Glutamatergic neuron (in vitro differentiated cells): ENCODE measurements around the gene STK39. TPM values are rescaled to one million over a fixed set of nuclear protein-coding genes. Genes with fewer than 3 reads are reported as not detected.
A peak's percentile ranks its signal among the peaks of the same experiment; 100 is the strongest.

Source experiments
- DNase-seq: peaks from one replicate; pipeline ENCODE4 v3.0.0; 2022
- H3K27ac Mint-ChIP-seq: one replicate; pipeline ENCODE4 v1.8.0; 2020; ENCODE audit warnings: mild to moderate bottlenecking, mixed read lengths, inconsistent platforms; ENCODE audit not compliant: unreplicated experiment
- H3K27me3 Mint-ChIP-seq: one replicate; pipeline ENCODE4 v1.8.0; 2020; ENCODE audit warnings: mild to moderate bottlenecking, moderate library complexity, mixed read lengths, inconsistent platforms; ENCODE audit not compliant: unreplicated experiment
- H3K36me3 Mint-ChIP-seq: one replicate; pipeline ENCODE4 v1.8.0; 2020; ENCODE audit warnings: mild to moderate bottlenecking, mixed read lengths, inconsistent platforms; ENCODE audit not compliant: unreplicated experiment
- H3K4me1 Mint-ChIP-seq: one replicate; pipeline ENCODE4 v1.8.0; 2020; ENCODE audit warnings: mild to moderate bottlenecking, low read depth, mixed read lengths, inconsistent platforms; ENCODE audit not compliant: unreplicated experiment
- H3K4me3 Mint-ChIP-seq: one replicate; pipeline ENCODE4 v1.8.0; 2020; ENCODE audit warnings: mild to moderate bottlenecking, mixed read lengths, inconsistent platforms; ENCODE audit not compliant: unreplicated experiment
- H3K9me3 Mint-ChIP-seq: one replicate; pipeline ENCODE4 v1.8.0; 2020; ENCODE audit warnings: mild to moderate bottlenecking, moderate library complexity, mixed read lengths, inconsistent platforms; ENCODE audit not compliant: unreplicated experiment
- CTCF ChIP-seq: fragments of 200-600 bp; sonication (generic); IDR thresholded peaks from one replicate; pipeline ENCODE4 v1.5.0; 2021; ENCODE audit not compliant: partially characterized antibody, unreplicated experiment
- total RNA-seq: library from RNA; stranded (reverse); fragmentation: NEBNext Ultra II Directional; extraction: Animal tissue kit (Norgen Biotek cat#: 25700); gene quantifications from one replicate; pipeline ENCODE4 v1.2.1, GENCODE V29; 2021; ENCODE audit not compliant: unreplicated experiment

STK39 gene
- total RNA-seq, 1 donor from 2014 or later: 35.9 TPM

GRCh38 chr2:168237741-168238140 is 9.7 kb downstream of the STK39 start:
- Mint-ChIP-seq H3K27me3 (no peaks in the 10 kb centered on the region), H3K4me3 (no peak overlapping the region), H3K9me3 (no peaks in the 10 kb centered on the region), H3K36me3 (no peaks in the 10 kb centered on the region), H3K4me1 (no peaks in the 10 kb centered on the region), H3K27ac (no peak overlapping the region)
- no peak for DNase-seq
- no peak for TF ChIP-seq CTCF

GRCh38 chr2:168234407-168235085 is 12.8 kb downstream of the STK39 start:
- Mint-ChIP-seq H3K27ac (no peak overlapping the region), H3K27me3 (no peaks in the 10 kb centered on the region), H3K36me3 (peaks cover 5% of the 10 kb centered on the region), H3K4me3 (no peak overlapping the region), H3K9me3 (no peaks in the 10 kb centered on the region), H3K4me1 (no peaks in the 10 kb centered on the region)
- no peak for TF ChIP-seq CTCF
- DNase-seq: no peak

- Mint-ChIP-seq H3K4me3 (no peak overlapping the region), H3K36me3 (peaks cover 5% of the 10 kb centered on the region), H3K9me3 (no peaks in the 10 kb centered on the region), H3K4me1 (no peaks in the 10 kb centered on the region), H3K27me3 (no peaks in the 10 kb centered on the region), H3K27ac (no peak overlapping the region)
- no peak for DNase-seq
- no peak for TF ChIP-seq CTCF
These were observed 13.5 kb downstream of the STK39 start for GRCh38 chr2:168233726-168234406.

- Mint-ChIP-seq H3K36me3 (peaks cover 5% of the 10 kb centered on the region), H3K9me3 (no peaks in the 10 kb centered on the region), H3K4me3 (no peak overlapping the region), H3K27ac (no peak overlapping the region), H3K4me1 (no peaks in the 10 kb centered on the region), H3K27me3 (no peaks in the 10 kb centered on the region)
- no peak for DNase-seq
- TF ChIP-seq CTCF: no peak
These were observed 14.2 kb downstream of the STK39 start for GRCh38 chr2:168233166-168233565.

- H3K4me3 Mint-ChIP-seq: no peak overlapping the region
- no peaks in the 10 kb centered on the region for H3K4me1 Mint-ChIP-seq
- H3K36me3 Mint-ChIP-seq: peaks cover 5% of the 10 kb centered on the region
- no peaks in the 10 kb centered on the region for H3K9me3 Mint-ChIP-seq
- TF ChIP-seq CTCF: no peak
- no peaks in the 10 kb centered on the region for H3K27me3 Mint-ChIP-seq
- peak overlapping the region; percentile 21 for H3K27ac Mint-ChIP-seq
- no peak for DNase-seq
These were observed 15.7 kb downstream of the STK39 start for GRCh38 chr2:168231609-168232241.
